ENCODE data around the gene GUCA2A. TPM values are rescaled to one million over a fixed set of nuclear protein-coding genes. Genes with fewer than 3 reads are reported as not detected.
"Not testable (repeated sequence)": the region's sequence is repeated elsewhere in the genome, so short reads cannot be mapped to it uniquely, and the experiment has no call there.

The GUCA2A gene
- total RNA-seq = not detected in 2 replicates

- intact Hi-C loops (cut with micrococcal nuclease) = no loop called here
These were observed at the start of gene GUCA2A for GRCh38 chr1:42164551-42165420. TSS of gene GUCA2A (minus strand) at chr1:42164745. CDS start at chr1:42164712, 33 bp downstream.

GRCh38 chr1:42211224-42211623 is 46.7 kb upstream of the GUCA2A start:
- intact Hi-C loops (cut with micrococcal nuclease) = no loop called here

GRCh38 chr1:42210421-42211133 is 46.0 kb upstream of the GUCA2A start:
- intact Hi-C loops (cut with micrococcal nuclease) = no loop called here

- intact Hi-C loops (cut with micrococcal nuclease) = no loop called here
These were observed 45.1 kb upstream of the GUCA2A start for GRCh38 chr1:42209526-42210251.

- intact Hi-C loops (cut with micrococcal nuclease) = not testable (repeated sequence)
These were observed 42.4 kb upstream of the GUCA2A start for GRCh38 chr1:42206930-42207329.

- intact Hi-C loops (cut with micrococcal nuclease) = no loop called here
These were observed 41.6 kb upstream of the GUCA2A start for GRCh38 chr1:42206164-42206563.

GRCh38 chr1:42201986-42202385 is 37.4 kb upstream of the GUCA2A start:
- intact Hi-C loops (cut with micrococcal nuclease) = no loop called here

- intact Hi-C loops (cut with micrococcal nuclease) = no loop called here
These were observed 33.7 kb upstream of the GUCA2A start for GRCh38 chr1:42198251-42198650.

GRCh38 chr1:42195841-42196240 is 31.3 kb upstream of the GUCA2A start:
- intact Hi-C loops (cut with micrococcal nuclease) = no loop called here

- intact Hi-C loops (cut with micrococcal nuclease) = no loop called here
These were observed 27.6 kb upstream of the GUCA2A start for GRCh38 chr1:42192106-42192505.

GRCh38 chr1:42191319-42191718 is 26.8 kb upstream of the GUCA2A start:
- intact Hi-C loops (cut with micrococcal nuclease) = no loop called here

GRCh38 chr1:42189931-42190853 is 25.6 kb upstream of the GUCA2A start:
- intact Hi-C loops (cut with micrococcal nuclease) = no loop called here

- intact Hi-C loops (cut with micrococcal nuclease) = no loop called here
These were observed 21.6 kb upstream of the GUCA2A start for GRCh38 chr1:42186152-42186551.

- intact Hi-C loops (cut with micrococcal nuclease) = no loop called here
These were observed 20.1 kb upstream of the GUCA2A start for GRCh38 chr1:42184616-42185015.

- intact Hi-C loops (cut with micrococcal nuclease) = no loop called here
These were observed 19.4 kb upstream of the GUCA2A start for GRCh38 chr1:42183957-42184268.

GRCh38 chr1:42183210-42183956 is 18.8 kb upstream of the GUCA2A start:
- intact Hi-C loops (cut with micrococcal nuclease) = no loop called here

- intact Hi-C loops (cut with micrococcal nuclease) = no loop called here
These were observed 17.1 kb upstream of the GUCA2A start for GRCh38 chr1:42181687-42182086.

- intact Hi-C loops (cut with micrococcal nuclease) = loop anchor here (5.0 kb wide), 1 partner anchor 202 kb away; the partner anchor contains the start of gene RIMKLA
These were observed 15.4 kb upstream of the GUCA2A start for GRCh38 chr1:42179900-42180329.

- intact Hi-C loops (cut with micrococcal nuclease) = loop anchor here (5.0 kb wide), 1 partner anchor 203 kb away; the partner anchor contains the start of gene RIMKLA
These were observed 14.7 kb upstream of the GUCA2A start for GRCh38 chr1:42179275-42179674.

GRCh38 chr1:42178249-42178648 is 13.7 kb upstream of the GUCA2A start:
- intact Hi-C loops (cut with micrococcal nuclease) = loop anchor here (5.0 kb wide), 1 partner anchor 204 kb away; the partner anchor contains the start of gene RIMKLA
